Measurements from ENCODE around the gene DOCK3.

DOCK3 gene

GRCh38 chr3:51276046-51276445 lies 601.3 kb downstream of the DOCK3 start:
- Histone ChIP-seq H3K27ac (ENCODE audit: low read depth, low read length) (no peak overlapping the region), H3K9me3 (ENCODE audit: control insufficient read depth, insufficient read depth, low read length) (no peaks in the 10 kb centered on the region), H3K27me3 (ENCODE audit: control insufficient read depth, low read length) (peaks cover 10% of the 10 kb centered on the region; the same call in 1 of the 2 replicates), H3K4me2 (ENCODE audit: low read length) (no peak overlapping the region), H3K4me3 (ENCODE audit: low read length) (no peak overlapping the region), H3K36me3 (ENCODE audit: control insufficient read depth, low read length) (no peaks in the 10 kb centered on the region), H3K9me2 (replicated peaks; ENCODE audit: control insufficient read depth, low read length) (no peaks in the 10 kb centered on the region), H3K79me2 (ENCODE audit: control insufficient read depth, low read length) (no peaks in the 10 kb centered on the region), H3K4me1 (ENCODE audit: control insufficient read depth, low read length) (no peaks in the 10 kb centered on the region), H3F3A (ENCODE audit: control insufficient read depth, insufficient read depth) (no peaks in the 10 kb centered on the region), H4K20me1 (ENCODE audit: control insufficient read depth, insufficient read depth, low read depth, low read length) (no peaks in the 10 kb centered on the region)
- no peak for TF ChIP-seq CTCF (IDR thresholded peaks at IDR 0.05; ENCODE audit: low read depth, low read length, poor library complexity, severe bottlenecking)
- TF ChIP-seq EZH2phosphoT487 (IDR thresholded peaks at IDR 0.05; ENCODE audit: borderline replicate concordance, low read length) = no peak

GRCh38 chr3:51279448-51279847 lies 604.7 kb downstream of the DOCK3 start:
- Histone ChIP-seq H3K79me2 (ENCODE audit: control insufficient read depth, low read length) (no peaks in the 10 kb centered on the region), H3K27ac (ENCODE audit: low read depth, low read length) (no peak overlapping the region), H3K4me1 (ENCODE audit: control insufficient read depth, low read length) (no peaks in the 10 kb centered on the region), H3K9me2 (replicated peaks; ENCODE audit: control insufficient read depth, low read length) (no peaks in the 10 kb centered on the region), H3K4me2 (ENCODE audit: low read length) (no peak overlapping the region), H3K27me3 (ENCODE audit: control insufficient read depth, low read length) (peaks cover 11% of the 10 kb centered on the region; the same call in 1 of the 2 replicates), H3K36me3 (ENCODE audit: control insufficient read depth, low read length) (no peaks in the 10 kb centered on the region), H3K9me3 (ENCODE audit: control insufficient read depth, insufficient read depth, low read length) (no peaks in the 10 kb centered on the region), H3K4me3 (ENCODE audit: low read length) (no peak overlapping the region), H4K20me1 (ENCODE audit: control insufficient read depth, insufficient read depth, low read depth, low read length) (no peaks in the 10 kb centered on the region), H3F3A (ENCODE audit: control insufficient read depth, insufficient read depth) (no peaks in the 10 kb centered on the region)
- TF ChIP-seq CTCF (IDR thresholded peaks at IDR 0.05; ENCODE audit: low read depth, low read length, poor library complexity, severe bottlenecking) (no peak), EZH2phosphoT487 (IDR thresholded peaks at IDR 0.05; ENCODE audit: borderline replicate concordance, low read length) (no peak)

DNA sequence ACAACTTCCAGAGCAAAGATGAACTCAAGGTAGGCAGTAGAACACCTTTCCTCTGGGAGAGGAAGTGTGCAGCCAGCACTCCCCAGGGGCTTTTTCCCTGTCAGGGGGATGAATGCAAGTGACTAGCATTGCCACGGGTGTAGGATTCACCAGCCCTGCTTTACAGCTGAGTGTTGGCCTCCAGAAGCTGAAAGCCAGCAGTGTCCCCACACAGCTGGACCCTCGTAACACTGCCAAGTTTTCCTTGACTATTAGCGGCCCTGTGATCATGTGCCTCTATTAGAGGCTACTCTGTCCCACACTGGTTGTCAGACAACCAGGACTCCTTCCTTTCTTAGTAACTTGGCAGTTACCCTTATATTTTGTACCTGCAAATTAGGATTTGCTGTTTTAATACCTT lies 605.4 kb downstream of the DOCK3 start:
- Histone ChIP-seq H3K4me3 (ENCODE audit: low read length) (no peak overlapping the region), H3K4me1 (ENCODE audit: control insufficient read depth, low read length) (no peaks in the 10 kb centered on the region), H3K79me2 (ENCODE audit: control insufficient read depth, low read length) (no peaks in the 10 kb centered on the region), H3K27me3 (ENCODE audit: control insufficient read depth, low read length) (peaks cover 8% of the 10 kb centered on the region; the same call in 1 of the 2 replicates), H3K36me3 (ENCODE audit: control insufficient read depth, low read length) (no peaks in the 10 kb centered on the region), H3K27ac (ENCODE audit: low read depth, low read length) (no peak overlapping the region), H4K20me1 (ENCODE audit: control insufficient read depth, insufficient read depth, low read depth, low read length) (no peaks in the 10 kb centered on the region), H3K9me2 (replicated peaks; ENCODE audit: control insufficient read depth, low read length) (no peaks in the 10 kb centered on the region), H3F3A (ENCODE audit: control insufficient read depth, insufficient read depth) (no peaks in the 10 kb centered on the region), H3K4me2 (ENCODE audit: low read length) (no peak overlapping the region), H3K9me3 (ENCODE audit: control insufficient read depth, insufficient read depth, low read length) (no peaks in the 10 kb centered on the region)
- TF ChIP-seq EZH2phosphoT487 (IDR thresholded peaks at IDR 0.05; ENCODE audit: borderline replicate concordance, low read length) (no peak), CTCF (IDR thresholded peaks at IDR 0.05; ENCODE audit: low read depth, low read length, poor library complexity, severe bottlenecking) (no peak)

All from DOHH2 (cell line).